HG02885 (cell line): ENCODE data around the gene HBB.
"Not testable (repeated sequence)": the region's sequence is repeated elsewhere in the genome, so short reads cannot be mapped to it uniquely, and the experiment has no call there.

Experiments
- ATAC-seq: cut with Tn5 transposase; IDR thresholded peaks from one replicate; pipeline ENCODE4 v1.9.1; 2021; ENCODE audit warnings: mild to moderate bottlenecking; ENCODE audit not compliant: unreplicated experiment, poor library complexity

Gene HBB

DNA sequence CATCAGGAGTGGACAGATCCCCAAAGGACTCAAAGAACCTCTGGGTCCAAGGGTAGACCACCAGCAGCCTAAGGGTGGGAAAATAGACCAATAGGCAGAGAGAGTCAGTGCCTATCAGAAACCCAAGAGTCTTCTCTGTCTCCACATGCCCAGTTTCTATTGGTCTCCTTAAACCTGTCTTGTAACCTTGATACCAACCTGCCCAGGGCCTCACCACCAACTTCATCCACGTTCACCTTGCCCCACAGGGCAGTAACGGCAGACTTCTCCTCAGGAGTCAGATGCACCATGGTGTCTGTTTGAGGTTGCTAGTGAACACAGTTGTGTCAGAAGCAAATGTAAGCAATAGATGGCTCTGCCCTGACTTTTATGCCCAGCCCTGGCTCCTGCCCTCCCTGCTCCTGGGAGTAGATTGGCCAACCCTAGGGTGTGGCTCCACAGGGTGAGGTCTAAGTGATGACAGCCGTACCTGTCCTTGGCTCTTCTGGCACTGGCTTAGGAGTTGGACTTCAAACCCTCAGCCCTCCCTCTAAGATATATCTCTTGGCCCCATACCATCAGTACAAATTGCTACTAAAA lies at the start of gene HBB:
Gene HBB (minus strand): TSS at position 340 of the 579 bp plus-strand sequence. CDS start 50 bp downstream, at position 290.
- no peak for ATAC-seq

DNA sequence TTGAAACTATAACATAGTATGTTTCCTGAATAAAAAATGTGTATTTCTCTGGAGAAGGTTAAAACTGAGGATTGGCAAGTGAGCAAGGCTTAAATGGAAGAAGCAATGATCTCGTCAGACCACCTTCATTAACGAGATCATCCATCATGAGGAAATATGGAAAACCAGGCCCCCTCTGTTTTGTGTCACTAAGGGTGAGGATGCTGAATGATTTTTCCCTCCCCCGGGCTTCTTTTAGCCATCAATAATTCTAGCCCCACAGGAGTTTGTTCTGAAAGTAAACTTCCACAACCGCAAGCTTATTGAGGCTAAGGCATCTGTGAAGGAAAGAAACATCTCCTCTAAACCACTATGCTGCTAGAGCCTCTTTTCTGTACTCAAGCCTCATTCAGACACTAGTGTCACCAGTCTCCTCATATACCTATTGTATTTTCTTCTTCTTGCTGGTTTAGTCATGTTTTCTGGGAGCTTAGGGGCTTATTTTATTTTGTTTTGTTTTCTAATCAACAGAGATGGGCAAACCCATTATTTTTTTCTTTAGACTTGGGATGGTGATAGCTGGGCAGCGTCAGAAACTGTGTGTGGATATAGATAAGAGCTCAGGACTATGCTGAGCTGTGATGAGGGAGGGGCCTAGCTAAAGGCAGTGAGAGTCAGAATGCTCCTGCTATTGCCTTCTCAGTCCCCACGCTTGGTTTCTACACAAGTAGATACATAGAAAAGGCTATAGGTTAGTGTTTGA lies 48.7 kb upstream of the HBB start:
- no peak for ATAC-seq

DNA sequence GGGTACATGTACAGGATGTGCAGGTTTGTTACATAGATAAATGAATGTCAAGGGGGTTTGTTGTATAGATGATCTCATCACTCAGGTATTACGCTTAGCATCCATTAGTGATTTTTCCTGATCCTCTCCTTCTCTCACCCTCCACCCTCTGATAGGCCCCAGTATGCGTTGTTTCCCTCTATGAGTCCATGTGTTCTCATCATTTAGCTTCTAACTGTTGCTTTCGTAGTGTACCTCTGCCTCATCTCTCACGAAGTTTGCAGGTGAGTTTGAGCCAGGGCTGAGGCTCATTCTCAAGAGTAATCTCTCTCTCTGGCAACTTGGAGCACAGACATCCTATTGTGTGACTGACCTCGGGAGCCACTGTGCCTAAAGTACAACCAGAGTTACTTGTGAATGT lies 47.5 kb upstream of the HBB start:
- no peak for ATAC-seq

DNA sequence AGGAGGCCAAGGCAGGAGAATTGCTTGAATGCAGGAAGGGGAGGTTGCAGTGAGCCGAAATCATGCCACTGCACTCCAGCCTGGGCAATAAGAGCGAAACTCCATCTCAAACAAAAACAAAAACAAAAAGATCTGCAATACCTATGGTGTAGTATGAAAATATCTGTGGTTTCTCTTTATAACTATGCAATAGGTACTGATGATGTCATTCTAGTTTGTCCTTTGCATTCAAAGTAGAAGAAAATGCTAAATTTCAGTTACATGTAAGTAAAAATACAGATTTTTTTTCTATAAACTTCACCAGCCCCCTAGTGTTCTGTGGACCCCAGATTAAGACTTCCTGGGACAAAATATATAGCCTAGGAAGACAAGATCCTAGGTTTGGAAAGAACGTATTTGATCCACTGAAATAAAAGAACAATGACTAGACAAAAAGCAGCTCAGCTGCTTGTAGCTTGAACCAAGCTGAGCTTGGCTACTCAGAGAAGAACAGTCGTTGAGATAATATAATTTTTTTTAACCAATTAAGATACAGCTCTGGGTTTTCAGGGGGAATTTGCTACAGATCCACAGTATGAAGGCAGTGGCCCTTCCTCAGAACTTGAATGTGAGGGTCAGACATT lies 45.6 kb upstream of the HBB start:
- ATAC-seq = no peak

DNA sequence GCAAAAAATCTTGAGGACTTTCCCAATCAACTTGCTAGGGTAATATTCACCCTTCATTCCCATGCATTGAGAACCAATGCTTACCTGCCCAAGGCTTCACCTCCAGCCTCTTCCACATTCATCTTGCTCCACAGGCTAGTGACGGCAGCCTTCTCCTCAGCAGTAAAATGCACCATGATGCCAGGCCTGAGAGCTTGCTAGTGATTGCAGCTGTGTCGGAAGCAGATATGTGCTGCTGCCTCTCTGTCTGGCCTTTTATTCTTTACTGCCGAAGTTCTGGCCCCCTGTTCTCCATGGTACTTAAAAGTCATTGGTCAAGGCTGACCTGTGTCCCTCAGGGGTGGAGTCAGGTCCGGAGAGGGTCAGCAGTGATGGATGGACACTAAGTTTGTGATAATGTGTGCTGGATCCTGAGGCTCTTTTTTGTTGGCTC lies 42.9 kb upstream of the HBB start, which contains the start of gene HBE1:
Gene HBE1 (minus strand): TSS at position 231 of the 433 bp plus-strand sequence. CDS start 55 bp downstream, at position 176.
- ATAC-seq = no peak

DNA sequence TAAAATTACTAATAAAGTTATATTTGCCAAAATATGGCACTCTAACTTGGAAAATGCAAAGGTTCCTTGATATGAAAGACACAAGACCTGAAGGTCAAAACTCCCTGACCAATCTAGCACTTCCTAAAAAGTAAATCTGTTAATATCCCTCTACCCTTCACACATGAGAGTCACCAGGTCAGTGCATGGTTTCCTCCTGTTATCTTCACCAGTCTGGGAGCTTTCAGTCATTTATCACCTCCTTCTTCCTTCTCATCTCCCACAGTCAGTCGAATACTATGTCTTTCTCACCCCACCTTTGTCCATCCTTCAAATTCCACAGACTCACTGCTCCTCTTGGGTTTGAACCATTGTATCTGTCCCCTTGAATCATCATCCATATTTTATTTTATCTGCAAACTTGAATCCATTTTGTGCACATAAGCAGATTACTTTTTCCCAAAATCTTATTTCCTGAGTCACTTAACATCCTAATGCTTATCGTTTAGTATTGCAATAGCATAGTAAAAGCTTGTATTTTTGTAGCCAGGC lies 40.2 kb upstream of the HBB start:
- ATAC-seq = no peak

DNA sequence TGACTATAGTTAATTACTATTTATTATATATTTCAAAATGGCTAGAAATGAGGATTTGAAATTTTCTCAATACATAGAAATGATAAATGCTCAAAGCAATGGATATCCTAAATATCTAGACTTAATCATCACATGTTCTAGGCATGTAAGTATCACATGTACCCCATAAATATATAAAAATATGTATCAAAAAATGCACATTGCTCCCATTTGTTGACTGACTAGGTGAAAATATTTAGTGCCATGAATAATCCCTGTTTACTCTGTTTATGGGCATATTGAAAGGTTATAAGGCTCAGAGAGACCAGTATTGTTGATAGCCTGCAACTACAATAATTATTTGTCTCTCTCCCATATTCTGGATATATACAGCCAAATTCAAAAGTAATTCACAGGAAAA lies 39.7 kb upstream of the HBB start:
- no peak for ATAC-seq

DNA sequence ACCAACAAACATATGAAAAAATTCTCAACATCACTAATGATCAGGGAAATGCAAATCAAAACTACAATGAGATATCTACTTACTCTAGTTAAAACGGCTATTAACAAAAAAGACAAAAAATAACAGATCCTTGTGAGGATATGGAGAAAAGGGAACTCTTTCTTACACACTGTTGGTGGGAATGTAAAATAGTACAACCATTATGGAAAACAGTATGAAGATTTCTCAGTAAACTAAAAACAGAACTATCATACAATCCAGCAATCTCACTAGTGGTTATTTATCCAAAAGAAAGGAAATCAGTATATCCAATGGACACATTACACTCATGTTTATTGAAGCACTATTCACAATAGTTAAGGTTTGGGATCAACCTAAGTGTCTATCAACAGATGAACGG lies 39.0 kb upstream of the HBB start:
- no peak for ATAC-seq

DNA sequence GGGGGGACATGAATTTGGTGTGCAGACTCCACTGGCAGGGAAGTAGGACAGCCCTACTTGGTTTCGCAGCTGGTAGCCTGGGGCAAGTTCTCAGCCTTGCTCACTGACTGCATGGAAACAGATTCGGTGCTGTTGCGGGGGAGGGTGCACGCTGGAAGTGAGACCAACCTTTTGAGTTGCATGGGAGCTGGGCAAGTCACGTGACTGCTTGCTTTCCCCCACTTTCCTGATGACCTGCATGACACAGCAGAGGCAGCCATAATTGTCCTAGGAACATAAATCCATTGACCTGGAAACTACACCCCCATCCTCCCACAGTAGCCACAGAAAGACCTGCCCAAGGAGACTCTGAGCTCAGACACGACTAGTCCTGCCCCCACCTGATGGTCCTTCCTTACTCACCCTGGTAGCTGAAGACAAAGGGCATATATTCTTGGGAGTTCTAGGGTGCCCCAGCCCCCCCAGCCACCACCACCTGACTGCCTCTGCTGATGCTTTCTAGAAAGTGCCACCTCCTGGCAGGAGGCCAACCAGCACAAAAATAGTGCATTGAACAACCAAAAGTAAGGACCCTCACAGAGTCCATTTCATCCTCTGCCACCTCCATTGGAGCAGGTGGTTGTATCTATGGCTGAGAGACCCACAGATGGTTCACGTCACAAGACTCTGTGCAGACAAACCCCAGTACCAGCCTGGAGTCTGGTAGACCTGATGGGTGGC lies 31.8 kb upstream of the HBB start:
- ATAC-seq = no peak

DNA sequence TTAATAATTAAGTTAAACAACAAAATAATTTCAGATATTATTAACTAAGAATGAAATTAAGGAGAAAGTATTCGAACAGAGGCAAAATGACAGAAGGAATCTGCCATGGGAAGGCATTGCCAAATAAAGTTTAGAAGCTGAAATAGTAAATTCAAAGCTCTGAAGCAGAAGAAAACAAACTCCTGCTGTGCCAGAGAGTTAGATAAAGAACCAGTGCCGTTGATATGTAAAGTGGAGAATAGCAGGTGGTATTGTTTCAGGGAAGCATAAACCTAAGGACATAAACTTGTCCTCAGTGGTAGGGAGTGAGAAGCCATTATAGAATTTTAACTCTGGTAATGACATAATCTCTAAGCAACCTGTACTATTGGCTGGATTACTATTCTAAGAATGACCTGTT lies 30.4 kb upstream of the HBB start:
- no peak for ATAC-seq

DNA sequence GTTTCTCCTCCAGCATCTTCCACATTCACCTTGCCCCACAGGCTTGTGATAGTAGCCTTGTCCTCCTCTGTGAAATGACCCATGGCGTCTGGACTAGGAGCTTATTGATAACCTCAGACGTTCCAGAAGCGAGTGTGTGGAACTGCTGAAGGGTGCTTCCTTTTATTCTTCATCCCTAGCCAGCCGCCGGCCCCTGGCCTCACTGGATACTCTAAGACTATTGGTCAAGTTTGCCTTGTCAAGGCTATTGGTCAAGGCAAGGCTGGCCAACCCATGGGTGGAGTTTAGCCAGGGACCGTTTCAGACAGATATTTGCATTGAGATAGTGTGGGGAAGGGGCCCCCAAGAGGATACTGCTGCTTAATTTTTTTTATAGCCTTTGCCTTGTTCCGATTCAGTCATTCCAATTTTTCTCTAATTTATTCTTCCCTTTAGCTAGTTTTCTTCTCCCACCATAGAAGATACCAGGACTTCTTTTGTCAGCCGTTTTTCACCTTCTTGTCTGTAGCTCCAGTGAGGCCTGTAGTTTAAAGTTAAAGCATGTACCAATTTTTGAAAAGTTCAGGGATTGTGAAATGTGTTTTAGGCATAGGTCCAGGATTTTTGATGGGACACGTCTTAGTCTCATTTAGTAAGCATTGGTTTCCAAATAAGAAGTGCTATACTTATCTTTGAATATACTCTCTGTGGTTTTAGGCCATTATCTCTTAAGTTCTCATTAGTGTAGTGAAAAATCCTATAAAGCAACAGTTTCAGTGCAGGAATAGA lies 28.0 kb upstream of the HBB start, which contains the start of gene HBG2:
Gene HBG2 (minus strand): TSS at position 136 of the 768 bp plus-strand sequence. CDS start 53 bp downstream, at position 83.
- not testable (repeated sequence) for ATAC-seq

DNA sequence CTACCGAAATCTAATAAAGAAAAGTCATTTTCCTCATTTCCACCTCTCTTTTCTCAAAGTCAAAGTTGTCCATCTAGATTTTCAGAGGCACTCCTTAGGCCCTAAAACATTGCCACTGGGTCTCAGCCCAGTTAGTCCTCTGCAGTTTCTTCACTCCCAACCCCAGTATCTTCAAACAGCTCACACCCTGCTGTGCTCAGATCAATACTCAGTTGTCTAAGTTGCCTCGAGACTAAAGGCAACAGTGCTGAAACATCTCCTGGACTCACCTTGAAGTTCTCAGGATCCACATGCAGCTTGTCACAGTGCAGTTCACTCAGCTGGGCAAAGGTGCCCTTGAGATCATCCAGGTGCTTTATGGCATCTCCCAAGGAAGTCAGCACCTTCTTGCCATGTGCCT lies 27.2 kb upstream of the HBB start:
- not testable (repeated sequence) for ATAC-seq

DNA sequence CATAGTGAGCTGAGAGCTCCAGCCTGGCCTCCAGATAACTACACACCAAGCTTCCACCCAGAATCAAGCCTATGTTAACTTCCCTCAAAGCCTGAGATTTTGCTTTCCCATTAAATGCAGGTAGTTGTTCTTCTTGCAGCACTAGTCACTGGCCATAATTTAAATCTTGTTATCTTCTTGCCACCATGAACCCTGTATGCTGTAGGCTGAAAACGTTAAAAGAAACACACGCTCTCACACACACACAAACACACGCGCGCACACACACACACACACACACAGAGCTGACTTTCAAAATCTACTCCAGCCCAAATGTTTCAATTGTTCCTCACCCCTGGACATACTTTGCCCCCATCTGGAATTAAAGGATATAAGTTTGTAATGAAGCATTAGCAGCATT lies 26.6 kb upstream of the HBB start:
- ATAC-seq = not testable (repeated sequence)

DNA sequence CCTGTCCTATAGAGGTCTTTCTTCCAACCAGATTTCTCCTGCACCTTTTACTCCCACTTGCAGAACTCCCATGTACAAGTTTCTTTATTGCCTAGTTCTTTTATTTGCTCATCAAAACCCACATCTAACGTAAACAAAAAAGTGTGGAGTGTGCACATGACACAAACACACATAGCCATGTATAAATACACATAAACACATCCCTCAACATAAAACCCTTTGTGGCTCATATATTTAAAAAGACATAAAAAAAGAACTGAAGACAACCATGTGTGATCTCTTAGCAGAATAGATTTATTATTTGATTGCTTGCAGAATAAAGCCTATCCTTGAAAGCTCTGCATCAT lies 26.0 kb upstream of the HBB start:
- ATAC-seq = no peak

DNA sequence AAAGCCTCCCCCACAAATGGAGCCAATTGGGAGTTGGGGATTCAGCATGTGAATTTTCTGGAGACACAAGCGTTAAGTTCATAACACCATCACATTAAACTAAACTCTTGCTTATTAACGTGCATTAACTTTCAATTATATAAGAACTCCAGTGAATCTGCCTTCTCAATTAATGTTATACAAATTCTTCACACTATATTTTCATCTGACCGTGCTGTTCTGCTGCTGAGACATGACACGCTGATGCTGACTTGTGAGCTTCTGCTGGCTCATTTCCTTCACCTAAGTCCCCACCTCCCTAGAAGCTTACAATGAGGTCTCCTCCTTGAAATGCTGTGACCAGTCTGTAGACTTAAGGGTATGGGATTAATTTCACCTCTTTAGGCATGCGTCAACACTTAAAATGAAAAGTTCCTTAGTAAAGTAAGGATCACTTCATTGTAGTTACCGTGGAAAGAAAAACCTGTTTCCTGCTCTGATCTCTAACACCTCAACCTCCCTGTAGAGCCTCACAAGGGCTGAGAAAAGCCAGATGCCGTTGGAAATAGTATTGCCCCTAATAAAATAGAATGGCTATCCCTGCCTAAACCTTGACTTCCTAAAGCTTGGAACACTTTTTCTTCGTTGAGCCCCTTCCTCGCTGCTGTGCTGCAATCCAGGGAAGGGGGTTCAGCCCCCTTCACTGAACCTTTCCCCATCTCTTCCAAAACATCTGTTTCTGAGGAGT lies 25.5 kb upstream of the HBB start:
- no peak for ATAC-seq

DNA sequence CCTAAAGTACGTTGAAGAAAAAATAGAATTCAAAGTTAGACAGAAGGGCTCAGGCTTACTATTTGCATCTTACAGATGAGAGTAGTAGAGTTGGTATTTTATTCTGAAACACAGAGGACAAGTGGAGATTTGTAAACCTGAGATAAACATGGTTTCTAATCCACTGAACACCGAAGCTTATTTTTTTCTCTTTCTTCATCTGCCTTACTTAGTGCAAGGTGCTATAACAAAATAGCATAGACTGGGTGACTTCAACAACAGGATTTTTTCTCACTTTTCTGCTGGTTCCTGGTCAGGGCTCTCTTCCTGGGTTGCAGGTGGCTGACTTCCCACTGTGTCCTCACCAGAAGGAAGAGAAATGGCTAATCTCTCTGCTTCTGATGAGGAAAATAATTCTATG lies 24.9 kb upstream of the HBB start:
- no peak for ATAC-seq

DNA sequence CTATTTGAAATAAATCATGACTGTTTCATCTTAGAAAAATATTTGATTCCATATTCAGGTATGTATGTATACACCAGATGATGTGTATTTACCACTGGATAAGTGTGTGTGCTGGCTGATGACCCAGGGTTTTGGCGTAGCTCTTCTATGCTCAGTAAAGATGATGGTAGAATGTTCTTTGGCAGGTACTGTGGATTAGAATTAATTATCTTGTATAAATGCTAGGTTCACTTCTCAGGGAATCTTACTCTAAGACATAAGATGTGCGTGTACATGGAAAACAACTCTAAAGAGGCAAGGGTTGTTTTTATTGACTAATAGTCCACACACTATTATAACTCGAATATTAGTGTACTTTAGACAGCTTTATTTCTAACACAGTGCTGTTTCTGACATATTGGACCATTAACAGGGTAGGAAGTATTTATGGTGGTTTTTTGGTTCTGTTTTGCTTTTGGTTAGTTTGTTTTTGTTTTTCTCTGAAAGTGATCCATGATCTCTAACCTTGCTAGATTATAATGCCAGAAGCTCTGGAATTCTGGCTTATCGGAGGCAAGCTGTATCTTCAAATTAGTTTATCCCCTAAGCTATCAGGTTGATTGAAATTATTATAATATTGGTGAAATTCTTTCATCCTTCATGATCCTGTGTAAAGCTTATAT lies 23.8 kb upstream of the HBB start:
- no peak for ATAC-seq

DNA sequence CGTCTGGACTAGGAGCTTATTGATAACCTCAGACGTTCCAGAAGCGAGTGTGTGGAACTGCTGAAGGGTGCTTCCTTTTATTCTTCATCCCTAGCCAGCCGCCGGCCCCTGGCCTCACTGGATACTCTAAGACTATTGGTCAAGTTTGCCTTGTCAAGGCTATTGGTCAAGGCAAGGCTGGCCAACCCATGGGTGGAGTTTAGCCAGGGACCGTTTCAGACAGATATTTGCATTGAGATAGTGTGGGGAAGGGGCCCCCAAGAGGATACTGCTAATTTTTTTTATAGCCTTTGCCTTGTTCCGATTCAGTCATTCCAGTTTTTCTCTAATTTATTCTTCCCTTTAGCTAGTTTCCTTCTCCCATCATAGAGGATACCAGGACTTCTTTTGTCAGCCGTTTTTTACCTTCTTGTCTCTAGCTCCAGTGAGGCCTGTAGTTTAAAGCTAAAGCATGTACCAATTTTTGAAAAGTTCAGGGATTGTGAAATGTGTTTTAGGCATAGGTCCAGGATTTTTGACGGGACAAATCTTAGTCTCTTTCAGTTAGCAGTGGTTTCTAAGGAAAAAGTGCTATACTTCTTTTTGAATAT lies 23.0 kb upstream of the HBB start, which contains the start of gene HBG1:
Gene HBG1 (minus strand): TSS at position 51 of the 590 bp plus-strand sequence. CDS start 53 bp downstream, outside the sequence.
- not testable (repeated sequence) for ATAC-seq
